Fibroblast of skin of left quadriceps (primary cell): ENCODE data around the gene BRINP3.

ENCODE experiments used
- DNase-seq, 2 experiments: peaks; one replicate each; pipeline ENCODE4 v3.0.0-alpha.2; 2013; ENCODE audit warnings: low read depth in 2 of 2

BRINP3 gene

DNA sequence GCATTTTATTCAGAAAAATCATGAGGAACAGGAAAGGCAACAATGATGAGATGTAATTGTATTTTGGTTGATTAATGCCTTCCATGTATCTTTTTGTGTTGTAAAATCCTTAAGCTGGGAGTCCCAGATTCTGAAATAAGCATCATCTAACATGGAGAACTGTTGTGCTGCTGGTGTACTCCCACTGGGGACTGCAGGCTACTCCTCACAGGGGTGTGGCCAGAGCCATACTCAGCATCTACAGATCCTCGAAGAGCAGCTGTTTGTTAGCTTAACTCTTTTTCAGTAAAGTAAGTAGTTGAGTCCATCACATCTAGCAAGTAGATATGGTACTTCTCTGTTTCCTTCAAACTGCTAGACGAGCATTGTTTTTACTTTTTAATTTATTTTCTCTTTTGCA is 358.0 kb downstream of the BRINP3 start:
- no peak for DNase-seq

- DNase-seq = no peak
Observed at GRCh38 chr1:190116921-190117320, 360.7 kb downstream of the BRINP3 start.

DNA sequence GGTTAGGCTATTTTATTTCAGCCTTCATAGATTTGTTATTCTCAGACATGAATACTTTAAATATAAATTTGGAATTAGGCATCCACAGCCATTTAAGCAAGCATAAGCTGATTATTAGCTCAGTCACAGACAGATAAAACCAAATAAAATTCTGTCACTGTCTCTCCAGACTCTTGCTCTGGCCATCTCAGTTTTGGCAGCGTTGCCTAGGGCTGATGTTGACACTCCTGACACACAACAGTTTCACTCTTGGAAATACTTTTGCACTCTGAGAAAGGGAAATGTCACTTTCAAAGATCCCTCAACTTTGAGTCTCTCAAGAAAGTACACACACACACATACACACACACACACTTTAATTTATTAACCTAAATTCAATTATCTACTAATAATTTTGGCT is 372.7 kb downstream of the BRINP3 start:
- no peak for DNase-seq

DNA sequence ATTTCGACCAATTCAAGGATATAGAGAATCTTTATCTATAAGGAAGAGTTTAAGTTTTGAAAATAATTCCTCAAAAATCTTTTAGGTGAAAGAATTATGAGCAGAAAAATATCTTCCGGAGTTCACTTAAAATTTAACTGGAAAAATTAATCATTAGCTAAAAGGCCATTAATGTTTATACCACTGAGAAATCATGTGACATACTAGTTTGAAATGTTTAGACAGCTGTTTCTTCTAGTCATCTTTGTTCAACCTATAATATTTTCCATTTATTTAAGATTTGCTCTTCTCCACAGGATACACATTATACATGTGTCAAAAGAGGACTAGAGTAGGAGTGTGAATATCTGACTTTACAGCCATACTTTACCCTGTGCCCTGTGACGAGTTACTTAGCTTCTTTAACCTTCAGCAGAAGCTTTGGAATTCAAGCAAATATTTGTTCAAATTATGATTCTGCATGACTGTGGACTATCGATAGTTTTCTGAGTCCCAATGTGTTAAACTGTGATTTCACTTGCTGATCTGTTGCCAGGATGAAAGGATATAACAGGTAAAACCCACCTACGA is 374.8 kb downstream of the BRINP3 start:
- DNase-seq = no peak

- no peak for DNase-seq
Observed at GRCh38 chr1:190101756-190102155, 375.9 kb downstream of the BRINP3 start.

DNA sequence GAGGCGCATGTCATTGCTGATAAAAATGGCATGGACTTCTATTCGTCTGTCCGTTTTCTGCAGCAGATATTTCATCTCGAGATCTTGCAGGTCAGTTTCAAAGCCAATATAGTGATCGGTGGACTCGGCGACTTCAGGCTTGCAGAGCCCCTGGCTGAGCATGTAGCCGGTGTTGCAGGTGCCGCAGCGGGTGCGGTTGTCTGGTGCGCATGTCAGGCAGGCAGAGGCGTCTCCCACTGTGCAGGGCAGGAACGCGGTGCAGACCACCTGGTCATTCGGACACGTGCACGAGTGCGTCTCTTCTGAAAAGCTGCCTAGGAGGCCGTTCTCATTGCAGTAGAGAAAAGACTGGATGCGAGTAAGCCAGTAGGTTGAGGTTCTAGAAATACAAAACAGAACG is 378.9 kb downstream of the BRINP3 start:
- no peak for DNase-seq

DNA sequence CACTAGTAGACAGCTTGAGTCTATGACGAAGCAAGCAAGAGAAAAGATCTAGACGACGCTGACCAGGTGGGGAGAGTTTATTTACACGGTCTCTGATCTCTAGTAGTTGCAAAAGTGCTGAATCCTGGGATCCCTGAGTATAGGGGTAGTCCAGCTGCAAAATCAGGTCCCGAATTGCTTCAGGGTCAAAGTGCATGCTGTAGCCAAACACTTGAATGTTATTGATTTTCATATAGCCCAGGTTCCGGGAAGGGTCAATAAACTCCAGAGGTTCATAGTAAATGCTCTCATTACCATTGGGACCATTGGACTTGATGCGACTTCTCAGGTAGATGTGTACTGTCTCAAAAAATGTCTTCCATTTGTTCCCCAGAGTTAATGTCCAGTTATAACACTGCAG is 379.6 kb downstream of the BRINP3 start:
- DNase-seq = no peak

DNA sequence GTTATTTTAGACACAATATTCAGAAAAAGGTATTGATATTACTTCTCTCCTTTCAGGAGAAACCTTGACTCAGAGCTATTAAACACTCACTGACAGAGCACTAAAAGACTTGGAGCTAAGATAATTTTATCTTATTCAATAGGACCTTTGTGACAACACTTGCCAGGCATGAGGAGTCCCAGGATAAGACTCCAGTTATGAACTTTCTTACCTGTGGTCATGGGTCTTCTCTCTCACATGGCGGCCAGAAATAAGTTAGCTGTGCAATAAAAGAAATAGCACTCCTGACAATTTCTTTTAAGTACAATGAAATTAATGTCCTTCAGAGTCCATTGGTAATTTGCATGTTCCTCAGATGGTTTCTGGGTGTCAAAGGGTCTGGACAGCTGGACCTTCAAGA is 382.1 kb downstream of the BRINP3 start:
- DNase-seq = no peak

DNA sequence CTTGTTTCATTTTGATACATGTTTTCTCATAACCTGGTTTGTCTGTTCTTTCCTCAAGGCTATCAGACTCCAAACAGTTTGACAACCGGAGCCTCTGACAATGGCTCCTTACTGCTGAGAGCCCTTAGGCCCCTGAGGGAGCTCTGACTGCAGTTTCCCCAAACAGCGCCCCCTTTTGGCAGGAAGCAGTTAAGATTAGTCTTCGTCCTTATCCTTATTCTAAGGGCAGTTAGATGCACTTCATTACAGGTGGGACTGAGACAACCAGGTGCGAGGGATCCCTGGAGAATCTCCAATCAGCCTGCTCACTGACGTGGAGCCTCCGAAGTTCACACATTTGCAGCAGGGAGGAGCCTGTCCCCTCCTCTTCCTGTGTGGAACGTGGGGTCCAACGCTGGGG is 393.1 kb downstream of the BRINP3 start:
- DNase-seq = no peak

- DNase-seq = no peak
Observed at GRCh38 chr1:190068304-190068703, 409.4 kb downstream of the BRINP3 start.

DNA sequence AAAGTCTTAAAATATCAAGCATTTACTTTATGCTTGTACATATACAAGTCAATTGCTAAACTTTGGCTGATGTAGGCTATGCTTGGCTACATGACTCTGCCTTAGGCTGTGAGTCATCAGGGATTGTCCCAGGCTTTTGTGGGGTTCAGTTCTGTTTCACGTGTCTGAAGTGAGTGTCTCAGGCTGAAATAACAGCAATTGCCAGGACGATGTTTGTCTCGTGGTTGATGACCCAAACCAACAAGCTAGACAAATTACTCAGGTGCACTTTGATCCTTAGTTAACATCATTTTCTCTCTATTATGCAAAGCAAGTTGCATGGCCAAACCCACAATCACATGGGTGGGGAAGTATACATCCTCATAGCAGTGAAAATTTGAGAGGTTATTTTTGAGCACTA is 410.1 kb downstream of the BRINP3 start:
- DNase-seq = no peak

DNA sequence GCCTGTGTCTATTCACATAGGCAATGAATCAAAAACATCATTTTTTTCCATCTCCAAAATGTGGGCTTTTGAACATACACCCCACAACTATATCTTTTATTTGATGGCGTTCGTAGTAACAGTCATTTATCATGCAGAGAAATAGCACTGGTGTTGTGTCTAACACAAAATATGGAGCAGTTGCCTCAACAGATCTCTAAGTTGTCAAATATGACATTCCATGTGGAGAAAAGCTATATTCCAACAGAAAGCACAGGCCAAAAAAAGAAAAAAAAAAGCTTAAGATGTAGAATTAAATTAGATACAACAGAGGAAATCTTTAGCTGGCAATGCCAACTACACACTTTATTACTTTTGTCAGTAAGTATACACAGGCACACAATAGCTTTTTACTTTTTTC is 411.7 kb downstream of the BRINP3 start:
- no peak for DNase-seq

GRCh38 chr1:190049314-190049713 is 428.4 kb downstream of the BRINP3 start:
- no peak for DNase-seq
